Natural killer cell (primary cell): ENCODE data around the gene MRPL33. TPM values are rescaled to one million over a fixed set of nuclear protein-coding genes. Genes with fewer than 3 reads are reported as not detected.

Source experiments
- ATAC-seq, 3 donors: fragments of 150-1000 bp in 2 of 3; fragments of 200-7000 bp in 1 of 3; cut with Tn5 transposase; 1 replicate in 1 of 3; 2 replicates in 2 of 3; pipeline ENCODE4 v1.10.0; 2021; ENCODE audit warnings: mild to moderate bottlenecking in 2 of 3, moderate library complexity in 2 of 3
- DNase-seq, 2 donors: peaks; one replicate each; pipeline versions ENCODE4 v3.0.0 to v3.0.0-alpha.2; 2013 to 2021; ENCODE audit warnings: mixed read lengths in 1 of 2
- H3K27ac ChIP-seq: one replicate; pipeline ENCODE4 v1.5.1; 2013; ENCODE audit warnings: mild to moderate bottlenecking, low read length
- H3K27me3 ChIP-seq: one replicate; pipeline ENCODE4 v1.6.1; 2013; ENCODE audit warnings: low read length; ENCODE audit not compliant: control insufficient read depth, insufficient read depth
- H3K36me3 ChIP-seq: one replicate; pipeline ENCODE4 v1.6.1; 2013; ENCODE audit warnings: low read length; ENCODE audit not compliant: control insufficient read depth, insufficient read depth
- H3K4me1 ChIP-seq: one replicate; pipeline ENCODE4 v1.6.1; 2013; ENCODE audit warnings: low read length; ENCODE audit not compliant: control insufficient read depth, insufficient read depth
- H3K4me3 ChIP-seq: one replicate; pipeline ENCODE4 v1.5.1; 2013; ENCODE audit warnings: low read length
- H3K9me3 ChIP-seq: one replicate; pipeline ENCODE4 v1.6.1; 2013; ENCODE audit warnings: low read length; ENCODE audit not compliant: control insufficient read depth, insufficient read depth
- H3K27ac Mint-ChIP-seq, 2 donors: one replicate each; pipeline ENCODE4 v1.8.0; 2022; ENCODE audit warnings: mild to moderate bottlenecking in 2 of 2, mixed read lengths in 2 of 2, moderate library complexity in 1 of 2
- H3K27me3 Mint-ChIP-seq, 2 donors: one replicate each; pipeline ENCODE4 v1.8.0; 2022; ENCODE audit warnings: low read depth in 2 of 2, mixed read lengths in 2 of 2
- H3K36me3 Mint-ChIP-seq: one replicate; pipeline ENCODE4 v1.8.0; 2022; ENCODE audit warnings: mixed read lengths
- H3K4me1 Mint-ChIP-seq, 2 donors: one replicate each; pipeline ENCODE4 v1.8.0; 2022; ENCODE audit warnings: mixed read lengths in 2 of 2
- H3K4me3 Mint-ChIP-seq: one replicate; pipeline ENCODE4 v1.8.0; 2022; ENCODE audit warnings: mild to moderate bottlenecking, moderate library complexity, mixed read lengths
- H3K9me3 Mint-ChIP-seq, 2 donors: one replicate each; pipeline ENCODE4 v1.8.0; 2022; ENCODE audit warnings: mixed read lengths in 2 of 2
- CTCF ChIP-seq: fragments of 200-600 bp; IDR thresholded peaks from one replicate; pipeline ENCODE4 v1.8.0; 2022; ENCODE audit warnings: antibody characterized with exemption
- WGBS: methylation state at CpG from one replicate; pipeline ENCODE4 v1.1.7; 2013; ENCODE audit warnings: missing lambda C conversion rate; ENCODE audit not compliant: insufficient coverage; 5-methylcytosine and 5-hydroxymethylcytosine counted together
- intact Hi-C: fragments of 100-400 bp; cut with micrococcal nuclease; formaldehyde crosslinking; loops from one replicate; pipeline ENCODE4 v1.14.2; 2022
- total RNA-seq, 4 donors: library from RNA; stranded (reverse); fragments of 120-200 nt in 1 of 4; gene quantifications; one replicate each; pipeline versions ENCODE4 v1.2.3 to v1.2.4, GENCODE V29; 2013 to 2022

MRPL33 gene
- total RNA-seq, 3 donors from 2014 or later (not counting 1 experiment from before 2014, with no cell fraction given), result 21.5 to 28.5 (median 27.3) TPM

GRCh38 chr2:27809761-27810241, 38.3 kb downstream of the MRPL33 start:
- Mint-ChIP-seq H3K27me3 (no peaks in the 10 kb centered on the region), H3K4me3 (no peak overlapping the region), H3K9me3 (no peaks in the 10 kb centered on the region), H3K4me1 (peaks cover 0 to 6% of the 10 kb centered on the region in 2 donors), H3K27ac (no peak overlapping the region), H3K36me3 (no peaks in the 10 kb centered on the region)
- intact Hi-C loops, result no loop called here
- ATAC-seq (no peak), DNase-seq (no peak)
- Histone ChIP-seq H3K9me3 (no peaks in the 10 kb centered on the region), H3K4me3 (no peak overlapping the region), H3K27ac (no peak overlapping the region), H3K4me1 (peaks cover under 1% of the 10 kb centered on the region), H3K36me3 (no peaks in the 10 kb centered on the region), H3K27me3 (no peaks in the 10 kb centered on the region)
- TF ChIP-seq CTCF, result no peak
- WGBS, result 59% methylated on average over 3 of the region's 3 CpGs

GRCh38 chr2:27810455-27810854, 38.9 kb downstream of the MRPL33 start:
- DNase-seq, result no peak
- H3K27me3 ChIP-seq, result no peaks in the 10 kb centered on the region
- no peak for TF ChIP-seq CTCF
- Mint-ChIP-seq H3K4me3 (no peak overlapping the region), H3K9me3 (no peaks in the 10 kb centered on the region), H3K36me3 (no peaks in the 10 kb centered on the region), H3K4me1 (peaks cover 0 to 6% of the 10 kb centered on the region in 2 donors), H3K27me3 (peaks cover 0 to 4% of the 10 kb centered on the region in 2 donors), H3K27ac (no peak overlapping the region)
- no peaks in the 10 kb centered on the region for H3K36me3 ChIP-seq
- H3K4me1 ChIP-seq, result no peaks in the 10 kb centered on the region
- no peak for ATAC-seq
- H3K27ac ChIP-seq, result no peak overlapping the region
- WGBS, result 87% methylated on average over 3 of the region's 3 CpGs
- intact Hi-C loops, result no loop called here
- no peak overlapping the region for H3K4me3 ChIP-seq
- H3K9me3 ChIP-seq, result no peaks in the 10 kb centered on the region

- H3K27ac Mint-ChIP-seq, result no peak overlapping the region
- Histone ChIP-seq H3K9me3 (no peaks in the 10 kb centered on the region), H3K36me3 (no peaks in the 10 kb centered on the region), H3K4me1 (no peaks in the 10 kb centered on the region), H3K27me3 (no peaks in the 10 kb centered on the region), H3K27ac (no peak overlapping the region), H3K4me3 (no peak overlapping the region)
- intact Hi-C loops, result no loop called here
- H3K27me3 Mint-ChIP-seq, result peaks cover 0 to 4% of the 10 kb centered on the region in 2 donors
- no peak for ATAC-seq
- 100% methylated on average over 1 of the region's 1 CpG for WGBS
- H3K4me1 Mint-ChIP-seq, result peaks cover 0 to 6% of the 10 kb centered on the region in 2 donors
- H3K4me3 Mint-ChIP-seq, result no peak overlapping the region
- DNase-seq, result no peak
- no peaks in the 10 kb centered on the region for H3K36me3 Mint-ChIP-seq
- no peak for TF ChIP-seq CTCF
- no peaks in the 10 kb centered on the region for H3K9me3 Mint-ChIP-seq
Measured at GRCh38 chr2:27811768-27812167, 40.2 kb downstream of the MRPL33 start.

- intact Hi-C loops, result no loop called here
- DNase-seq (no peak), ATAC-seq (no peak)
- H3K4me3 ChIP-seq, result no peak overlapping the region
- H3K27ac ChIP-seq, result no peak overlapping the region
- no peaks in the 10 kb centered on the region for H3K36me3 Mint-ChIP-seq
- no peak overlapping the region for H3K4me3 Mint-ChIP-seq
- no peaks in the 10 kb centered on the region for H3K36me3 ChIP-seq
- H3K9me3 ChIP-seq, result no peaks in the 10 kb centered on the region
- H3K27me3 Mint-ChIP-seq, result peaks cover 0 to 4% of the 10 kb centered on the region in 2 donors
- H3K4me1 Mint-ChIP-seq, result peaks cover 0 to 6% of the 10 kb centered on the region in 2 donors
- no peak for TF ChIP-seq CTCF
- no peaks in the 10 kb centered on the region for H3K4me1 ChIP-seq
- no peaks in the 10 kb centered on the region for H3K27me3 ChIP-seq
- no peak overlapping the region for H3K27ac Mint-ChIP-seq
- whole genome bisulfite sequencing, result 80% methylated on average over 1 of the region's 1 CpG
- no peaks in the 10 kb centered on the region for H3K9me3 Mint-ChIP-seq
Measured at GRCh38 chr2:27814758-27815157, 43.2 kb downstream of the MRPL33 start.
